ENCODE results near the gene TRIM72.
A peak's percentile ranks its signal among the peaks of the same experiment; 100 is the strongest.
"Not testable (repeated sequence)": the region's sequence is repeated elsewhere in the genome, so short reads cannot be mapped to it uniquely, and the experiment has no call there.

Gene TRIM72, protein sequence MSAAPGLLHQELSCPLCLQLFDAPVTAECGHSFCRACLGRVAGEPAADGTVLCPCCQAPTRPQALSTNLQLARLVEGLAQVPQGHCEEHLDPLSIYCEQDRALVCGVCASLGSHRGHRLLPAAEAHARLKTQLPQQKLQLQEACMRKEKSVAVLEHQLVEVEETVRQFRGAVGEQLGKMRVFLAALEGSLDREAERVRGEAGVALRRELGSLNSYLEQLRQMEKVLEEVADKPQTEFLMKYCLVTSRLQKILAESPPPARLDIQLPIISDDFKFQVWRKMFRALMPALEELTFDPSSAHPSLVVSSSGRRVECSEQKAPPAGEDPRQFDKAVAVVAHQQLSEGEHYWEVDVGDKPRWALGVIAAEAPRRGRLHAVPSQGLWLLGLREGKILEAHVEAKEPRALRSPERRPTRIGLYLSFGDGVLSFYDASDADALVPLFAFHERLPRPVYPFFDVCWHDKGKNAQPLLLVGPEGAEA

DNA sequence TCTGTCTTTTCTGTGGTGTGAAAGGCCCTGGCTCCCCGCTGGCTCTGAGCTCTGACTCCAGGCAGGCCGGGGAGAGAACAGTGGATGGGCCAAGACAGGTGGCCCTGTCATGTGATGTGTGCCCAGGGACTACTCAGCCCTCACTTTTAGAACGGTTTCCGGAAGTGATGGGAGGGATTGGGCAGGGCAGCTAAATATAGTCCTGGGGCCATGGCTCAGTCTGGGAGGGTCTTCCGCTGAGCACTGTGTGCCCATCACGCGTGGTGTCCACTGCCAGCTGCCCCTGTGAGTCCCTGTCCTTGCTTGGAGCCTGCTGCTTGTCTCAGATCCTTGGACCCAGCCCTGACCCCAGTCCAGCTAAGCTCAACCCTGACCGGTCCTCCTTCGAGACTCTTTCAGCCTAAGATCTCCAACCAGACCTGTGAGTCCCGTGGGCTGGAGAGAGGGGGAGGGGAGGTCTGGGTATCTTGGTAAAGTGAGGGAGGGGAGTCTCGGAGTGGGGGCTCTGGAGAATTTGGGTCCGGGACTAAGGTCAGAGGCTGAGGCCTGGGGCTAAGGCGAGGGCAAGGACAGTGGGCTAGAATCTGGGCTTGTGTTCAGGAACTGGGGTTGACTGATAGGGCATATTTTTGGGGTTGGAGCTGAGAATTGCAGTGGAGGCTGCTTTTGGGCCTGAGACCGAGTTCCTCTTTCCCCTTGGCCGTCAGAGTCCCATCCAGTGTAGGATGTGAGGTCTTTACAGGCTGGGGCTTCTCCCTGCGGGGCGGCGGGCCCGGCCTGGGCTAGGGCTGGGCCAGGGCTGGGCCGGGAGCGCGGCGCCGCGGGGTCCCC, at the start of gene TRIM72:
TSS of gene TRIM72 (plus strand) at position 243 of the 831 bp plus-strand sequence. CDS start 620 bp downstream, outside the sequence.
- no peak for DNase-seq

DNA sequence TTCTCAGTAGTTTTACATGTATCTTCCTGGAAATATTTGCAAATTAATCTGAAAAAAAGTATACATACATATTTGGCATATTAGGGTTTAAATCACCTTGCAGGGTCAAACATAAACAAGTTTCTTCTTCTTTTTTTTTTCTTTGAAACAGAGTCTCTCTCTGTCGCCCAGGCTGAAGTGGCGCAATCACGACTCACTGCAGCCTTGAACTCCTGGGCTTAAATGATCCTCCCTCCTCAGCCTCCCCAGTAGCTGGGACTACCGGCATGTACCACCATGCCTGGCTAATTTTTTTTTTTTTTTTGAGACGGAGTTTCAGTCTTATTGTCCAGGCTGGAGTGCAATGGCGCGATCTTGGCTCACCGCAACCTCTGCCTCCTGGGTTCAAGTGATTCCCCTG, 46.6 kb upstream of the TRIM72 start:
- no peak for DNase-seq

DNA sequence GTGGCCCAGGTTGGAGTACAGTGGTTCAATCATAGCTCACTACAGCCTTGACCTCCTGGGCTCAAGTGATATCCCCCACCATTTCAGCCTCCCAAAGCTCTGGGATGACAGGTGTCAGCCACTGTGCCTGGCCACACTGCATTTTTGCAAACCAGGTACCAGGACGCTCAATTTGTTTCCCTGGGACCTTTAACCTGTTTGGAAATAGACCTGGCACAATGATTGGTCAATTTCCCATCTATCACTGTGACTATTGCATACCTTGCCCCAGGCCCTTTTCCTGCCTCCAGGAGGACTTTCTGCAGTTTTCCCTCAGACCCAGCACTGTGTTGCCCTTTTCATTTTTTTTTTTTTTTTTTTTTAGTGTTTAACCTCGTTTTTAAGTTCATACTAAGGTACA, 45.1 kb upstream of the TRIM72 start:
- no peak for DNase-seq

GRCh38 chr16:31170048-31170447, 43.9 kb upstream of the TRIM72 start:
- not testable (repeated sequence) for DNase-seq

- DNase-seq, result no peak
These were observed 36.8 kb upstream of the TRIM72 start for GRCh38 chr16:31177136-31177535.

DNA sequence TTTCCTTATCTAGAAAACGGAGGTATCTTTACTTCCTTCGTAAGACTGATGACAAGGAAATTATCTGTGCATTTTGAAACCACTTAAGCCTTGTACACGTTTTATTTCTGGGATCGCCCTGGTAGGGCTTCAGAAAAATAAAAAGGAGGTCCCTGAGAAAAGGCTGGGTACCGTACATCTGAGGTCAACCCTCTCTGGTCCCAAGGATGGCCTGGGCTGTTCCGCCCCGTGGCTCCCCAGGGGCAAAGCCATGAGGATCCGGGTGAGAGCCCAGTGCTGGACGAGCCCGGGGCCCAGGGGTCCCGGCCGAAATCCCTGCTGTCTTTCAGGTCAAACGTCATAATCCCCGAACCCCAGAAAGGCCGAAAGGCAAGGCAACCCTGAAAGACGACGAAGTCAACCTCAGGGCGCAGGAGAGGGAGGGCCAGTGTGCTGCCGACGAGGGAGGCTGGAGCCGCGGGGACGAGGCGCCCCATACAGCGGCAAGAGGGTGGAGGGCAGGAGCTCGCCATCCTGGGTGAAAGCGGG, 34.6 kb upstream of the TRIM72 start:
- no peak for DNase-seq

DNA sequence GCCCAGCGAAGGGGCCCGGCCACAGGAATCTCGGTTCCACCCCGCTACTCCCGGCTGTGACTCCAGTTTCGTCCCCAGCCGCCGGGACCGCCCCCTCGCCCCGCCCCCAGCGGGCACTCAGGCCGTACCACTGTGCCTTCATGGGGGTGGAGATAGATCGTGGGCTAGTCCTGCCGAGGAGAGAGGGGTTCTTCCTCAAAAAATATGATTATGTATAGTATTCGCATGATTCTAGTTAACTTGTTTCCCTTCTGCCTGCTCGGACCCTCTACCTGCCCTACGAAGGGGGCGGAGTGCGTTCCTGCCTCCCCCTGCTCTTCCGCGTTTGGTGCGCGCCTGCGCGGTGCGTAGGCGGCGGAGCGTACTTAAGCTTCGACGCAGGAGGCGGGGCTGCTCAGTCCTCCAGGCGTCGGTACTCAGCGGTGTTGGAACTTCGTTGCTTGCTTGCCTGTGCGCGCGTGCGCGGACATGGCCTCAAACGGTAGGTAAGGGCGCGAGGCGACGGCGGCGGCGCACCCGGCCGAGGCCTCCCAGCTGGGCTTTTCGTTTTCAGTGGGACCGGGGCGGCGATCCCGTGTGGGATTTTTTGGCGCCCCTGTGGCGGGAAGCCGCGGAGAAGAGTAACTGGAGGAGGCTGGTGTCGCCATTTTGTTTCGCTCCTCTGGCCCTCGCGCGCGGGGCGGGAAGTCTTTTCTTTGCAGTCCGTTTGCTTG, 34.0 kb upstream of the TRIM72 start, which contains the start of gene FUS:
TSS of gene FUS (plus strand) at position 393 of the 713 bp plus-strand sequence. CDS start at position 469, 76 bp downstream.
- DNase-seq, result peak; percentile 59 to 88

GRCh38 chr16:31181102-31181830, 32.7 kb upstream of the TRIM72 start:
- DNase-seq, result peak in 1 of 2 experiments; percentile 53

- no peak for DNase-seq
These were observed 31.5 kb upstream of the TRIM72 start for GRCh38 chr16:31182391-31182790.

DNA sequence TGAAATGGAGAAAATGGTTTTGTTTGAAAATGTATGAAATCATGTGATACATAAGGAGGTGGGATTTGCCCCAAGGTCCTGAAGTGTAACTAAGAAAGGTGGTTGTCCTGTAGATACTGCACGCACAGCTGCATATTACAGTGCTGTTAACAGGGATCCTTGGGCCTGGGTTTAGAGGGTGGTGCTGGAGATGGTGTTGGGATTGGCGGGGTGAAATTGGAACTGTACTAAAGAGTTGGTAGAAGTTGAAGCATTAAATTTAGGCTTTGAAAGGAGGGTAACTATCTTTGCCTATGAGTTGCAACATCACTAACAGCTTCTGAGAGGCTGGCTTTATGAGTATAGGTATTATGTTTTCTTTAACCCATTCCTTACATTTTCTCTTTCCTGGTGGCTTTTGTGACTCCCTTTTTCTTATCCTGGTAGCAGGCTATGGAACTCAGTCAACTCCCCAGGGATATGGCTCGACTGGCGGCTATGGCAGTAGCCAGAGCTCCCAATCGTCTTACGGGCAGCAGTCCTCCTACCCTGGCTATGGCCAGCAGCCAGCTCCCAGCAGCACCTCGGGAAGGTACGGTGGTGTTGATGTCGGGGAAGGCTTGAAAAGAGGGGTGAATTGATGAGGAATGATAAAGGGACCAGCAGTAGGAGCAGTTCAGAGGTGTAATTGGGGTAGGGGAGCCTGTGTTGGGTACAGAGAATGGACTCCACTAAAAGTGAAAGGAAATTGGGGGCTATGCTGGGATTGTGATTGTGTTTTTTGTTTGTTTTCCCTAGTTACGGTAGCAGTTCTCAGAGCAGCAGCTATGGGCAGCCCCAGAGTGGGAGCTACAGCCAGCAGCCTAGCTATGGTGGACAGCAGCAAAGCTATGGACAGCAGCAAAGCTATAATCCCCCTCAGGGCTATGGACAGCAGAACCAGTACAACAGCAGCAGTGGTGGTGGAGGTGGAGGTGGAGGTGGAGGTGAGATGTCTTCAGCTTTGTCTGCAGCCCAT, 30.2 kb upstream of the TRIM72 start:
- no peak for DNase-seq

GRCh38 chr16:31184888-31185287, 29.0 kb upstream of the TRIM72 start:
- DNase-seq, result no peak

- DNase-seq, result no peak
These were observed 28.6 kb upstream of the TRIM72 start for GRCh38 chr16:31185339-31185738.

DNA sequence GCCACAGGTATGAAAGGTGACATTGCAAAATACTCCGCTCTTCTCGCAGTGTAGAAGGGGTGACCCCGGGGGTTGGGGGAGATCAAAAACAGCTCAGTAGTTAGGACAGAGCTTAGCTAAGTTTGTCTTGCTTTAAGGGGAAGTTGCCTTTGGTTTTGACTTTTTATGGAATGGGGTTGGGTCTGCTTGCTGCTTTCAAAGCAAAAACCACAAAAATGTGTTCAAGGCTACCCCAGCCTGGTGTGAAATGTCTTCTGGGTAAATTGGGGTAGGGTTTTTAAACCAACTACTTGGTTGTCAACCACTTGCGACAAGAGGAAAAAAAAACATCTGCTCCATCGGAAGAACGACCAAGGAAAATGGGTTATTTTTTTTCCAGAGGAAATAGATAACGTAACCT, 27.7 kb upstream of the TRIM72 start:
- DNase-seq, result no peak

GRCh38 chr16:31186930-31187807, 26.8 kb upstream of the TRIM72 start:
- no peak for DNase-seq

- DNase-seq, result no peak
These were observed 26.1 kb upstream of the TRIM72 start for GRCh38 chr16:31187808-31188189.

- DNase-seq, result no peak
These were observed 25.2 kb upstream of the TRIM72 start for GRCh38 chr16:31188450-31189411.

- no peak for DNase-seq
These were observed 24.5 kb upstream of the TRIM72 start for GRCh38 chr16:31189412-31189778.

GRCh38 chr16:31190061-31190460, 23.9 kb upstream of the TRIM72 start:
- no peak for DNase-seq

Data from SW 1271 (cell line).